ENCODE results near the gene LRRFIP2.
"Not testable (repeated sequence)": the region's sequence is repeated elsewhere in the genome, so short reads cannot be mapped to it uniquely, and the experiment has no call there.

The LRRFIP2 gene

GRCh38 chr3:37140899-37141541 lies 33.4 kb downstream of the LRRFIP2 start:
- DNase-seq: no peak

- DNase-seq: no peak
These were observed 34.8 kb downstream of the LRRFIP2 start for GRCh38 chr3:37139567-37140052.

GRCh38 chr3:37138816-37139215 lies 35.6 kb downstream of the LRRFIP2 start:
- no peak for DNase-seq

- DNase-seq: no peak
These were observed 36.9 kb downstream of the LRRFIP2 start for GRCh38 chr3:37137516-37137915.

- DNase-seq: no peak
These were observed 38.3 kb downstream of the LRRFIP2 start for GRCh38 chr3:37136067-37136466.

- no peak for DNase-seq
These were observed 38.8 kb downstream of the LRRFIP2 start for GRCh38 chr3:37135561-37135960.

GRCh38 chr3:37132334-37132733 lies 42.0 kb downstream of the LRRFIP2 start:
- no peak for DNase-seq

GRCh38 chr3:37131860-37132144 lies 42.6 kb downstream of the LRRFIP2 start:
- DNase-seq: no peak

GRCh38 chr3:37130984-37131859 lies 43.2 kb downstream of the LRRFIP2 start:
- DNase-seq: no peak

- DNase-seq: no peak
These were observed 43.9 kb downstream of the LRRFIP2 start for GRCh38 chr3:37130448-37130847.

GRCh38 chr3:37129871-37130270 lies 44.5 kb downstream of the LRRFIP2 start:
- DNase-seq: no peak

GRCh38 chr3:37127340-37127739 lies 47.0 kb downstream of the LRRFIP2 start:
- DNase-seq: no peak

GRCh38 chr3:37126856-37127255 lies 47.5 kb downstream of the LRRFIP2 start:
- DNase-seq: no peak

- DNase-seq: no peak
These were observed 48.9 kb downstream of the LRRFIP2 start for GRCh38 chr3:37125195-37126073.

- DNase-seq: no peak
These were observed 49.9 kb downstream of the LRRFIP2 start for GRCh38 chr3:37124435-37124834.

- DNase-seq: no peak
These were observed 51.1 kb downstream of the LRRFIP2 start for GRCh38 chr3:37123292-37123691.

- DNase-seq: not testable (repeated sequence)
These were observed 52.3 kb downstream of the LRRFIP2 start for GRCh38 chr3:37122069-37122468.

- no peak for DNase-seq
These were observed 56.2 kb downstream of the LRRFIP2 start for GRCh38 chr3:37118163-37118562.

- DNase-seq: no peak
These were observed 56.8 kb downstream of the LRRFIP2 start for GRCh38 chr3:37117548-37117947.

GRCh38 chr3:37116998-37117397 lies 57.4 kb downstream of the LRRFIP2 start:
- no peak for DNase-seq

- DNase-seq: no peak
These were observed 58.9 kb downstream of the LRRFIP2 start for GRCh38 chr3:37115446-37115845.

GRCh38 chr3:37114251-37115145 lies 59.9 kb downstream of the LRRFIP2 start:
- DNase-seq: no peak

Data from T1000 (cell line).